LNCAP (cell line): Measurements from ENCODE around the gene POLA1.
A peak's percentile ranks its signal among the peaks of the same experiment; 100 is the strongest.

Experiments
- TF ChIP-seq, protein P1 (sequence below): fragments of 450-650 bp; IDR thresholded peaks from 2 replicates; pipeline ENCODE4 v1.5.1; 2017; ENCODE audit warnings: mild to moderate bottlenecking

POLA1 gene

DNA sequence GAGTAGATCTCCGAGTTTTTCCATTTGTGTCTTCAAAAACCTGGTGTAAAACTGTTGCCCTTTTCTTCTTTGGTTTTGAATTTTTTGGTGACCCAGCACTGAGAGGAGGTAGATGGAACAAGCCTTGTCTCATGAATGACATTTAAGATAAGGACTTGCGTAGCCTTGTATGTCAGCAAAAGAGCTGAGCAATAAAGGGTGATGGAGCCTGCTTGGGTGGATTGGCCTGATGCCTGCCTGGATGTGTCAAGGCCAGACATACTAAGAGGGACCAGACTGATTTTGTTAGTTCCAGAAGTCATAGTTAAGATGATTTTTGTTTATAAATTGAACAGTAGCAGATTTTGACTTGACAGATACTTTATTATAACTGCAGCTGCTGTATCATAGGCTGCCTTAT lies 134.9 kb downstream of the POLA1 start:
- TF ChIP-seq, protein P1, sequence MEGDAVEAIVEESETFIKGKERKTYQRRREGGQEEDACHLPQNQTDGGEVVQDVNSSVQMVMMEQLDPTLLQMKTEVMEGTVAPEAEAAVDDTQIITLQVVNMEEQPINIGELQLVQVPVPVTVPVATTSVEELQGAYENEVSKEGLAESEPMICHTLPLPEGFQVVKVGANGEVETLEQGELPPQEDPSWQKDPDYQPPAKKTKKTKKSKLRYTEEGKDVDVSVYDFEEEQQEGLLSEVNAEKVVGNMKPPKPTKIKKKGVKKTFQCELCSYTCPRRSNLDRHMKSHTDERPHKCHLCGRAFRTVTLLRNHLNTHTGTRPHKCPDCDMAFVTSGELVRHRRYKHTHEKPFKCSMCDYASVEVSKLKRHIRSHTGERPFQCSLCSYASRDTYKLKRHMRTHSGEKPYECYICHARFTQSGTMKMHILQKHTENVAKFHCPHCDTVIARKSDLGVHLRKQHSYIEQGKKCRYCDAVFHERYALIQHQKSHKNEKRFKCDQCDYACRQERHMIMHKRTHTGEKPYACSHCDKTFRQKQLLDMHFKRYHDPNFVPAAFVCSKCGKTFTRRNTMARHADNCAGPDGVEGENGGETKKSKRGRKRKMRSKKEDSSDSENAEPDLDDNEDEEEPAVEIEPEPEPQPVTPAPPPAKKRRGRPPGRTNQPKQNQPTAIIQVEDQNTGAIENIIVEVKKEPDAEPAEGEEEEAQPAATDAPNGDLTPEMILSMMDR, result no peak

DNA sequence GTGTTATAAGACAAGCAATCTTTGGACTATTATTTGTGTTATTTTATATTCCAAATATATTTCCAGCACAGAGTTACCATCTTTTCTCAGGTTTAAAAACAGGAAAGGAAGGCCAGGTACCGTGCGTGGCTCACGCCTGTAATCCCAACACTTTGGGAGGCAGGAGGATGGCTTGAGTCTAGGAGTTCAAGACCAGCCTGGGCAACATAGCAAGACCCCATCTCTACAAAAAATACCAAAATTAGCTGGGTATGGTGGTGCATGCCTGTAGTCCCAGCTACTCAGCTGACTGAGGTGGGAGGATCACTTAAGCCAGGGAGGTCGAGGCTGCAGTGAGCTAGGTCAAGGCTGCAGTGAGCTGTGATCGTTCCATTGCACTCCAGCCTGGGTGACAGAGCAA lies 140.0 kb downstream of the POLA1 start:
- TF ChIP-seq, protein P1, result no peak

- TF ChIP-seq, protein P1, result no peak
Measured at GRCh38 chrX:24837966-24838365, 144.2 kb downstream of the POLA1 start.

GRCh38 chrX:24838629-24839028 lies 144.9 kb downstream of the POLA1 start:
- TF ChIP-seq, protein P1, result peak; percentile 38; the same call in 1 of the 2 replicates

- TF ChIP-seq, protein P1, result no peak
Measured at GRCh38 chrX:24839331-24839730, 145.6 kb downstream of the POLA1 start.

DNA sequence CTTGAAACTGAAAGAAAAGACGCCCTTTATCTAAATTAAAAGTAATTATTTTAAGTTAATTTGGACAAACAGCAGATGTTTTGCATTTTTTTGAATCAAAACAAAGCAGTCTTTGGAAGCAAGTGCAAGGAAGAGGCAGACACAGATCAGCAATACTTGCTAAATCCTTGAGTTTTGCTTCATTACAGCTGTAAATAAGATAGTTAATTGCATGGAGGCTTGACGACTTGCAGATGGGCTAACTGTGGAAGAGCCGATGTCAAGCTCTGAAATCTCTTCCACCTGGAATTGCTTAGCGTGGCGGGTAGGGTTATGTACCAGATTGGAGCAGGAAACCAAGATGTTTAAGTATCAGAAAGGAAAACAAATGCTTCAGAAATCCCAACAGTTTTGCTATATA lies 148.8 kb downstream of the POLA1 start:
- TF ChIP-seq, protein P1, result no peak

- TF ChIP-seq, protein P1, result no peak
Measured at GRCh38 chrX:24846550-24847150, 152.9 kb downstream of the POLA1 start.

DNA sequence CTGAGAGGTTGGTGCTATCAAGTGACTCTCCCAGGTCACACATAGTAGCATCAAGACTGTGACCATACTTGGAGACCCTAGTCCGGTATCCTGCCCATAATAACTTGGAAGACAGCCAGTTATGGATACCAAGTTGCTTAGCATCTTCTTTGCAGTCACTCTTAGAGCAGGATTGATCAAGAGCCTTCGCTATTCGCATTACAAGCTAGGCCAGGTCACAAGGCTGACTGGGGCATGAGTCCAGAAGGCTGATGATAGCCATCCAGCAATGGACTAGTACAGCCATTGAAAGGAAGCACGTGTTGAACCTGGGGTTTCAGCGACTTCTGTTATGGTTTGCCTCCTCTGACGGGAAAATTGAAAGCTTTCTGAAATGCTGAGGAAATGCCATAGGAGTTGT lies 157.6 kb downstream of the POLA1 start:
- TF ChIP-seq, protein P1, result no peak
